ENCODE measurements around the gene IL23R.

IL23R gene

GRCh38 chr1:67257173-67257535, 90.9 kb downstream of the IL23R start:
- no peak for TF ChIP-seq CTCF (conservative IDR thresholded peaks at IDR 0.05; ENCODE audit: low read depth, low read length)
- no peak for DNase-seq (ENCODE audit: low read depth)
- no peak overlapping the region for H3K4me3 ChIP-seq (ENCODE audit: low read length)

- no peak for DNase-seq (ENCODE audit: low read depth)
- H3K4me3 ChIP-seq (ENCODE audit: low read length): no peak overlapping the region
- peak; percentile 60 for TF ChIP-seq CTCF (conservative IDR thresholded peaks at IDR 0.05; ENCODE audit: low read depth, low read length)
These were observed 95.4 kb downstream of the IL23R start for GRCh38 chr1:67261680-67262079.

GRCh38 chr1:67262735-67263134, 96.5 kb downstream of the IL23R start:
- no peak for DNase-seq (ENCODE audit: low read depth)
- no peak for TF ChIP-seq CTCF (conservative IDR thresholded peaks at IDR 0.05; ENCODE audit: low read depth, low read length)
- H3K4me3 ChIP-seq (ENCODE audit: low read length): no peak overlapping the region

- H3K4me3 ChIP-seq (ENCODE audit: low read length): no peak overlapping the region
- DNase-seq (ENCODE audit: low read depth): no peak
- TF ChIP-seq CTCF (conservative IDR thresholded peaks at IDR 0.05; ENCODE audit: low read depth, low read length): no peak
These were observed 97.9 kb downstream of the IL23R start for GRCh38 chr1:67264152-67264551.

- H3K4me3 ChIP-seq (ENCODE audit: low read length): no peak overlapping the region
- TF ChIP-seq CTCF (conservative IDR thresholded peaks at IDR 0.05; ENCODE audit: low read depth, low read length): no peak
- DNase-seq (ENCODE audit: low read depth): no peak
These were observed 98.6 kb downstream of the IL23R start for GRCh38 chr1:67264899-67265298.

- no peak overlapping the region for H3K4me3 ChIP-seq (ENCODE audit: low read length)
- DNase-seq (ENCODE audit: low read depth): no peak
- no peak for TF ChIP-seq CTCF (conservative IDR thresholded peaks at IDR 0.05; ENCODE audit: low read depth, low read length)
These were observed 102.8 kb downstream of the IL23R start for GRCh38 chr1:67269061-67269460.

GRCh38 chr1:67270541-67270940, 104.3 kb downstream of the IL23R start:
- no peak for TF ChIP-seq CTCF (conservative IDR thresholded peaks at IDR 0.05; ENCODE audit: low read depth, low read length)
- no peak overlapping the region for H3K4me3 ChIP-seq (ENCODE audit: low read length)
- DNase-seq (ENCODE audit: low read depth): no peak
